A549 (cell line): Measurements from ENCODE around the gene RNF114. TPM values are rescaled to one million over a fixed set of nuclear protein-coding genes. Genes with fewer than 3 reads are reported as not detected.
A peak's percentile ranks its signal among the peaks of the same experiment; 100 is the strongest.

Experiments
- ATAC-seq, 2 experiments: fragments of 200-7000 bp in 1 of 2; fragments of >200 bp in 1 of 2; cut with Nextera tagmentation in 1 of 2; cut with Tn5 transposase in 1 of 2; 3 replicates each; pipeline versions ENCODE4 v1.8.0 to v1.9.1; 2018 to 2020; ENCODE audit warnings: mild to moderate bottlenecking in 1 of 2, moderate library complexity in 1 of 2
- CTCF ChIA-PET: fragments of 300-600 bp; sonication (Branson Sonifier 250); formaldehyde crosslinking; extraction: SDS; loops from one replicate; lab custom pipeline; 2021; ENCODE audit warnings: antibody characterized with exemption, inconsistent platforms; lab: Yijun Ruan, JAX
- POLR2A ChIA-PET: fragments of 350-600 bp; formaldehyde crosslinking; extraction: SDS; loops from one replicate; lab custom pipeline; 2021; ENCODE audit warnings: antibody characterized with exemption, inconsistent platforms; lab: Yijun Ruan, JAX
- DNase-seq, 2 experiments: peaks; one replicate each; pipeline versions ENCODE4 v3.0.0 to v3.0.0-alpha.2; 2011 to 2016; ENCODE audit warnings: low read depth in 1 of 2, low spot score in 1 of 2
- FAIRE-seq: peaks from 2 replicates; lab custom pipeline; 2011; peaks lifted over from hg19 to GRCh38; lab: Jason Lieb, UNC
- H3K27ac ChIP-seq, 2 experiments: fragments of >200 bp; sonication (Bioruptor Twin); formaldehyde crosslinking; 3 replicates each; pipeline ENCODE4 v1.5.1; 2016 to 2017
- H3K4me1 ChIP-seq: fragments of >200 bp; sonication (Bioruptor Twin); formaldehyde crosslinking; 3 replicates; pipeline ENCODE4 v1.6.1; 2016
- H3K4me2 ChIP-seq: fragments of >200 bp; sonication (Bioruptor Twin); formaldehyde crosslinking; 3 replicates; pipeline ENCODE4 v1.6.1; 2016
- H3K4me3 ChIP-seq: fragments of >200 bp; sonication (Bioruptor Twin); formaldehyde crosslinking; 3 replicates; pipeline ENCODE4 v1.5.1; 2016
- H3K9me3 ChIP-seq: fragments of >200 bp; sonication (Bioruptor Twin); formaldehyde crosslinking; 3 replicates; pipeline ENCODE4 v1.6.1; 2016
- BCL3 ChIP-seq: fragments of >200 bp; sonication (Bioruptor Twin); formaldehyde crosslinking; IDR thresholded peaks from 3 replicates; pipeline ENCODE4 v1.6.1; 2016
- BHLHE40 ChIP-seq: IDR thresholded peaks from 2 replicates; pipeline ENCODE4 v1.6.1; 2012; ENCODE audit warnings: low read depth, low read length, inconsistent platforms
- CBX8 ChIP-seq: fragments of 200-600 bp; sonication (generic); IDR thresholded peaks from 2 replicates; pipeline ENCODE4 v1.6.1; 2016
- CEBPB ChIP-seq, 2 experiments: fragments of >200 bp in 1 of 2; sonication (Bioruptor Twin) in 1 of 2; formaldehyde crosslinking in 1 of 2; IDR thresholded peaks; 2 replicates each; pipeline ENCODE4 v1.6.1; 2012 to 2016
- CHD2 ChIP-seq: fragments of 150-350 bp; IDR thresholded peaks from 2 replicates; pipeline ENCODE4 v1.6.1; 2014; ENCODE audit warnings: low read length; ENCODE audit not compliant: partially characterized antibody
- CHD4 ChIP-seq: fragments of 200-600 bp; sonication (generic); IDR thresholded peaks from 2 replicates; pipeline ENCODE4 v1.6.1; 2016; ENCODE audit warnings: antibody characterized with exemption, mild to moderate bottlenecking, borderline replicate concordance
- CTCF ChIP-seq: fragments of >200 bp; sonication (Bioruptor Twin); formaldehyde crosslinking; IDR thresholded peaks from 3 replicates; pipeline ENCODE4 v1.5.1; 2016
- EHMT2 ChIP-seq: fragments of 200-600 bp; sonication (generic); IDR thresholded peaks from 2 replicates; pipeline ENCODE4 v1.6.1; 2016; ENCODE audit warnings: antibody characterized with exemption, low read depth, mild to moderate bottlenecking, moderate library complexity
- EP300 ChIP-seq, 2 experiments: fragments of >200 bp; sonication (Bioruptor Twin); formaldehyde crosslinking; IDR thresholded peaks; 2 replicates in 1 of 2; 3 replicates in 1 of 2; pipeline ENCODE4 v1.6.1; 2016 to 2017
- ESRRA ChIP-seq: fragments of 150-350 bp; IDR thresholded peaks from 2 replicates; pipeline ENCODE4 v1.6.1; 2014; ENCODE audit warnings: mild to moderate bottlenecking, low read length, borderline replicate concordance
- FOSB ChIP-seq: fragments of 250-450 bp; sonication (Bioruptor Pico); IDR thresholded peaks from 2 replicates; pipeline ENCODE4 v1.5.0; 2020; ENCODE audit warnings: mild to moderate bottlenecking, moderate library complexity
- FOSL2 ChIP-seq, 2 experiments: fragments of 450-650 bp in 1 of 2; fragments of >200 bp in 1 of 2; sonication (Bioruptor Twin) in 1 of 2; formaldehyde crosslinking; IDR thresholded peaks; 2 replicates each; pipeline versions ENCODE4 v1.5.0 to v1.6.1; 2016 to 2020; ENCODE audit warnings: mild to moderate bottlenecking in 1 of 2, moderate library complexity in 1 of 2
- FOXS1 ChIP-seq: fragments of 250-450 bp; sonication (Bioruptor Pico); IDR thresholded peaks from 2 replicates; pipeline ENCODE4 v1.5.0; 2020; ENCODE audit warnings: mild to moderate bottlenecking, moderate library complexity
- GATA3 ChIP-seq: IDR thresholded peaks from 2 replicates; pipeline ENCODE4 v1.6.1; 2012; ENCODE audit warnings: borderline replicate concordance
- HDAC2 ChIP-seq: fragments of 200-600 bp; sonication (generic); IDR thresholded peaks from 2 replicates; pipeline ENCODE4 v1.6.1; 2016
- HOXB13 ChIP-seq: fragments of 250-450 bp; sonication (Bioruptor Pico); IDR thresholded peaks from 2 replicates; pipeline ENCODE4 v1.5.0; 2020; ENCODE audit warnings: low read depth, mild to moderate bottlenecking, moderate library complexity
- JUNB ChIP-seq: fragments of >200 bp; sonication (Bioruptor Twin); formaldehyde crosslinking; IDR thresholded peaks from 2 replicates; pipeline ENCODE4 v1.6.1; 2016
- KDM1A ChIP-seq: fragments of 200-600 bp; sonication (generic); IDR thresholded peaks from 2 replicates; pipeline ENCODE4 v1.6.1; 2016; ENCODE audit warnings: low read depth, mild to moderate bottlenecking
- MAFK ChIP-seq: fragments of 450-650 bp; IDR thresholded peaks from 2 replicates; pipeline ENCODE4 v1.6.1; 2014; ENCODE audit not compliant: partially characterized antibody
- MYC ChIP-seq: IDR thresholded peaks from 2 replicates; pipeline ENCODE4 v1.6.1; 2012; ENCODE audit warnings: mild to moderate bottlenecking, inconsistent platforms, low read length, improper control_type of control experiment, borderline replicate concordance
- NFE2L2 ChIP-seq: fragments of 150-350 bp; conservative IDR thresholded peaks from 2 replicates; pipeline ENCODE4 v1.6.1; 2014; ENCODE audit warnings: low read length
- NPAS2 ChIP-seq: fragments of 250-450 bp; sonication (Bioruptor Pico); IDR thresholded peaks from 2 replicates; pipeline ENCODE4 v1.8.0; 2022; ENCODE audit warnings: mild to moderate bottlenecking, moderate library complexity, borderline replicate concordance
- NR3C1 ChIP-seq: fragments of >200 bp; sonication (Bioruptor Twin); formaldehyde crosslinking; IDR thresholded peaks from 3 replicates; pipeline ENCODE4 v1.6.1; 2017
- POLR2AphosphoS2 ChIP-seq: conservative IDR thresholded peaks from 2 replicates; pipeline ENCODE4 v1.6.1; 2012; ENCODE audit warnings: low read length, improper control_type of control experiment, inconsistent platforms
- RAD21 ChIP-seq, 2 experiments: fragments of >200 bp in 1 of 2; sonication (Bioruptor Twin) in 1 of 2; formaldehyde crosslinking in 1 of 2; IDR thresholded peaks in 1 of 2; conservative IDR thresholded peaks in 1 of 2; 2 replicates in 1 of 2; 3 replicates in 1 of 2; pipeline ENCODE4 v1.6.1; 2012 to 2018; ENCODE audit warnings: inconsistent platforms in 1 of 2
- RARB ChIP-seq: fragments of 250-450 bp; sonication (Bioruptor Pico); IDR thresholded peaks from 2 replicates; pipeline ENCODE4 v1.8.0; 2021; ENCODE audit warnings: mild to moderate bottlenecking, moderate library complexity
- RCOR1 ChIP-seq: fragments of 150-350 bp; IDR thresholded peaks from 2 replicates; pipeline ENCODE4 v1.6.1; 2014; ENCODE audit warnings: antibody characterized with exemption, low read length, low read depth
- SMC3 ChIP-seq: fragments of >200 bp; sonication (Bioruptor Twin); formaldehyde crosslinking; IDR thresholded peaks from 3 replicates; pipeline ENCODE4 v1.6.1; 2018; ENCODE audit warnings: inconsistent platforms
- SREBF2 ChIP-seq: fragments of 450-650 bp; IDR thresholded peaks from 2 replicates; pipeline ENCODE4 v1.6.1; 2014; ENCODE audit warnings: mild to moderate bottlenecking, moderate library complexity
- TFCP2L1 ChIP-seq: fragments of 250-450 bp; sonication (Bioruptor Pico); IDR thresholded peaks from 2 replicates; pipeline ENCODE4 v1.5.0; 2021; ENCODE audit warnings: mild to moderate bottlenecking
- TP53 ChIP-seq: fragments of 250-450 bp; sonication (Bioruptor Pico); IDR thresholded peaks from 2 replicates; pipeline ENCODE4 v1.5.0; 2021; ENCODE audit warnings: mild to moderate bottlenecking, moderate library complexity
- ZC3H11A ChIP-seq: fragments of 450-650 bp; IDR thresholded peaks from 2 replicates; pipeline ENCODE4 v1.6.1; 2014; ENCODE audit warnings: antibody characterized with exemption, mild to moderate bottlenecking
- ZFP36 ChIP-seq: fragments of 450-650 bp; IDR thresholded peaks from 2 replicates; pipeline ENCODE4 v1.6.1; 2014; ENCODE audit warnings: borderline replicate concordance; ENCODE audit not compliant: partially characterized antibody
- ZSCAN20 ChIP-seq: fragments of 250-450 bp; sonication (Bioruptor Pico); IDR thresholded peaks from 2 replicates; pipeline ENCODE4 v1.8.0; 2022; ENCODE audit warnings: mild to moderate bottlenecking, moderate library complexity
- WGBS: methylation state at CpG from one replicate; pipeline ENCODE4 v1.1.6; 2017; ENCODE audit errors: missing lambda C conversion rate; 5-methylcytosine and 5-hydroxymethylcytosine counted together
- polyA plus RNA-seq, 4 experiments: library from polyadenylated mRNA; depleted of rRNA in 3 of 4; stranded (reverse); fragments of >200 nt; fragmentation: RNase III in 1 of 4; extraction: RNeasy Plus Mini Kit Qiagen cat#74134 plus additional on column Dnase treatment in 1 of 4; gene quantifications; 2 replicates in 3 of 4; 3 replicates in 1 of 4; pipeline ENCODE4 v1.2.3, GENCODE V29; 2011 to 2017
- TF ChIP-seq, protein P1 (sequence below): fragments of 450-650 bp; IDR thresholded peaks from 2 replicates; pipeline ENCODE4 v1.6.1; 2014; ENCODE audit warnings: antibody characterized with exemption
- TF ChIP-seq, protein P2 (sequence below): fragments of 250-450 bp; sonication (Bioruptor Pico); IDR thresholded peaks from 2 replicates; pipeline ENCODE4 v1.5.0; 2020; ENCODE audit warnings: low read depth, mild to moderate bottlenecking, moderate library complexity

Gene RNF114
- polyA plus RNA-seq, 2 of the 4 experiments (the other 2 are of a cell fraction): 43.1 to 44.8 TPM

DNA sequence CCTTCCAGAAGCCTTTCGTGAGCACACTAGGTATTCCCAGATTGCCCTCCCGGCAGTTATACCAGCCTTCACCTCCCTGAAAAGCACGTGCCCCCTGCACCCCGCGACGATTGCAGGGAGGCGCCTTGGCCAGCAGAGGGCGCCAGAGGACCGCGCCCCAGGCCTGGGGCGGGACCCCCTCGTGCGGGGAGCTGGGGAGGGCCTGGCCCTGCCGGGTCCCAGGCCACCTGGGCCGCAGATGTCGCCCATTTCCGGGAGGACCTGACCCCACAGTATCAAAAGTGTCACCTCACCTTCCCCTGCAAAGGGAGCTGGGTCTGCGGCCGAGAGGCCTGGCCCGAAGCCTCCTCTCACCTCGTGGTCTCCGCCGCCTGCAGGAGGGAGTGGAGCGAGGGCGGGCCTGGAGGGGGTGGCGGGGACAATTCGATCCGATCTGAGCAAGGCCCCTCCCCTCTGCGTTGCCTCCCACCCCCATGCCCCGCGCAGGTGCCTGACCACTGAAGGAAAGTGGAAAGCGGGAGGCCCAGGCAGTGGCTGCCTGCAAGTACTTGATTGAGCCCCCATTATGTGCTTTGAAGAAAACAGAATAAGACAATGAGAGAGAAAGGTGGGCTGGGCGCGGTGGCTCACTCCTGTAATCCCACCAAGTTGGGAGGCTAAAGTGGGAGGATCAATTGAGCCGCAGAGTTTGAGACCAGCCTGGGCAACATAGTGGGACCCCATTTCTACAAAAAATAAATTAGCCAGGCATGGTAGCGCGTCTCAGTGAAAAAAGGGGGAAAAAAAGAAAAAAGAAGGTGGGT is 43.0 kb downstream of the RNF114 start:
- Histone ChIP-seq H3K27ac (peak overlapping the region; percentile 73 to 86), H3K4me2 (peak overlapping the region; percentile 67), H3K4me1 (peaks cover 42% of the 10 kb centered on the region), H3K4me3 (peak overlapping the region; percentile 19; the same call in 1 of the 3 replicates), H3K9me3 (no peaks in the 10 kb centered on the region)
- POLR2A ChIA-PET: interaction anchor here (0.5 to 6.8 kb wide), 3 partner anchors 62 to 192 kb away, joined by 3 to 79 read pairs (median 3); no protein-coding TSS in a partner anchor
- CTCF ChIA-PET: interaction anchor here (0.6 to 28.4 kb wide), 80 partner anchors 10 to 677 kb away, joined by 3 to 1049 read pairs (median 7); partner anchors contain the start of genes PEDS1 and UBE2V1
- peak; percentile 62 to 79 for ATAC-seq
- no peak for FAIRE-seq
- peak; percentile 60 to 77 for DNase-seq
- 48% methylated on average over 20 of the region's 37 CpGs for WGBS
- TF ChIP-seq HOXB13 (CRISPR knock-in tag) (no peak), MAFK (no peak), NFE2L2 (no peak), ZC3H11A (no peak), NR3C1 (no peak), RCOR1 (no peak), FOSL2 (IDR thresholded peaks at IDR 0.05) (no peak), FOSL2 (CRISPR knock-in tag; IDR thresholded peaks at IDR 0.05) (0 out of 2 replicates have a peak, but pooled peaks have one; percentile 4), CTCF (peak; percentile 99), TP53 (CRISPR knock-in tag) (no peak), HDAC2 (no peak), MYC (peak; percentile 95), BHLHE40 (peak; percentile 79; the same call in 1 of the 2 replicates), CEBPB (IDR thresholded peaks at IDR 0.05) (no peak), ZFP36 (no peak), SREBF2 (no peak), CHD4 (no peak), FOXS1 (no peak), CHD2 (no peak), JUNB (no peak), RAD21 (conservative IDR thresholded peaks at IDR 0.05 in 1 of 2, IDR thresholded peaks at IDR 0.05 in 1 of 2) (peak; percentile 98 to 100), KDM1A (no peak), ZSCAN20 (CRISPR knock-in tag) (no peak), TFCP2L1 (CRISPR knock-in tag) (0 out of 2 replicates have a peak, but pooled peaks have one; percentile 19), GATA3 (no peak), EP300 (IDR thresholded peaks at IDR 0.05) (no peak), EHMT2 (no peak), FOSB (CRISPR knock-in tag) (no peak), NPAS2 (CRISPR knock-in tag) (0 out of 2 replicates have a peak, but pooled peaks have one; percentile 45), CBX8 (no peak), ESRRA (0 out of 2 replicates have a peak, but pooled peaks have one; percentile 31), BCL3 (no peak), POLR2AphosphoS2 (no peak), SMC3 (peak; percentile 100), RARB (CRISPR knock-in tag) (no peak)
- TF ChIP-seq, protein P1, sequence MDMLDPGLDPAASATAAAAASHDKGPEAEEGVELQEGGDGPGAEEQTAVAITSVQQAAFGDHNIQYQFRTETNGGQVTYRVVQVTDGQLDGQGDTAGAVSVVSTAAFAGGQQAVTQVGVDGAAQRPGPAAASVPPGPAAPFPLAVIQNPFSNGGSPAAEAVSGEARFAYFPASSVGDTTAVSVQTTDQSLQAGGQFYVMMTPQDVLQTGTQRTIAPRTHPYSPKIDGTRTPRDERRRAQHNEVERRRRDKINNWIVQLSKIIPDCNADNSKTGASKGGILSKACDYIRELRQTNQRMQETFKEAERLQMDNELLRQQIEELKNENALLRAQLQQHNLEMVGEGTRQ: peak; percentile 72
- TF ChIP-seq, protein P2, sequence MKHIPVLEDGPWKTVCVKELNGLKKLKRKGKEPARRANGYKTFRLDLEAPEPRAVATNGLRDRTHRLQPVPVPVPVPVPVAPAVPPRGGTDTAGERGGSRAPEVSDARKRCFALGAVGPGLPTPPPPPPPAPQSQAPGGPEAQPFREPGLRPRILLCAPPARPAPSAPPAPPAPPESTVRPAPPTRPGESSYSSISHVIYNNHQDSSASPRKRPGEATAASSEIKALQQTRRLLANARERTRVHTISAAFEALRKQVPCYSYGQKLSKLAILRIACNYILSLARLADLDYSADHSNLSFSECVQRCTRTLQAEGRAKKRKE: peak; percentile 70; the same call in 1 of the 2 replicates
